Immature natural killer cell (primary cell): ENCODE results near the gene TSPO. TPM values are rescaled to one million over a fixed set of nuclear protein-coding genes. Genes with fewer than 3 reads are reported as not detected.

Source experiments
- DNase-seq, 3 donors: peaks; one replicate each; pipeline ENCODE4 v3.0.0; 2022; ENCODE audit warnings: mixed read lengths in 1 of 3
- H3K27ac Mint-ChIP-seq, 6 donors: one replicate each; pipeline ENCODE4 v1.8.0; 2020; ENCODE audit warnings: mixed read lengths in 6 of 6, mild to moderate bottlenecking in 5 of 6, inconsistent platforms in 4 of 6, moderate library complexity in 3 of 6
- H3K27me3 Mint-ChIP-seq, 3 donors: one replicate each; pipeline ENCODE4 v1.8.0; 2020 to 2021; ENCODE audit warnings: low read depth in 3 of 3, mild to moderate bottlenecking in 3 of 3, mixed read lengths in 3 of 3, moderate library complexity in 3 of 3, inconsistent platforms in 1 of 3
- H3K36me3 Mint-ChIP-seq, 3 donors: one replicate each; pipeline ENCODE4 v1.8.0; 2020; ENCODE audit warnings: mixed read lengths in 3 of 3, inconsistent platforms in 2 of 3, mild to moderate bottlenecking in 2 of 3
- H3K4me1 Mint-ChIP-seq, 2 donors: one replicate each; pipeline ENCODE4 v1.8.0; 2020; ENCODE audit warnings: inconsistent platforms in 2 of 2, mild to moderate bottlenecking in 2 of 2, mixed read lengths in 2 of 2, moderate library complexity in 1 of 2
- H3K4me3 Mint-ChIP-seq, 5 donors: one replicate each; pipeline ENCODE4 v1.8.0; 2020; ENCODE audit warnings: mild to moderate bottlenecking in 5 of 5, mixed read lengths in 5 of 5, inconsistent platforms in 3 of 5, moderate library complexity in 3 of 5
- H3K9me3 Mint-ChIP-seq, 6 donors: one replicate each; pipeline ENCODE4 v1.8.0; 2020; ENCODE audit warnings: mild to moderate bottlenecking in 6 of 6, mixed read lengths in 6 of 6, inconsistent platforms in 4 of 6, moderate library complexity in 3 of 6
- polyA plus RNA-seq, 3 donors: library from polyadenylated mRNA; unstranded; fragments of 300-500 nt; fragmentation: Illumina TruSeq; gene quantifications; one replicate each; pipeline ENCODE4 v1.2.3, GENCODE V29; 2021

Gene TSPO
- polyA plus RNA-seq, 3 donors from 2014 or later = 338 to 509 (median 463) TPM

GRCh38 chr22:43169310-43170130 lies 18.2 kb downstream of the TSPO start:
- H3K27me3 Mint-ChIP-seq = no peaks in the 10 kb centered on the region
- H3K36me3 Mint-ChIP-seq = peaks cover 0 to 7% (median 4%) of the 10 kb centered on the region in 3 donors
- H3K9me3 Mint-ChIP-seq = no peaks in the 10 kb centered on the region
- H3K4me1 Mint-ChIP-seq = peaks cover 9 to 17% of the 10 kb centered on the region in 2 donors
- no peak for DNase-seq
- no peak overlapping the region for H3K4me3 Mint-ChIP-seq
- peak overlapping the region in 1 of 6 donors; percentile 58 for H3K27ac Mint-ChIP-seq

- DNase-seq = no peak
- Mint-ChIP-seq H3K27ac (peak overlapping the region in 2 of 6 donors; percentile 43 to 58), H3K36me3 (peaks cover 0 to 7% (median 4%) of the 10 kb centered on the region in 3 donors), H3K4me3 (peak overlapping the region in 1 of 5 donors; percentile 18), H3K4me1 (peaks cover 9 to 17% of the 10 kb centered on the region in 2 donors), H3K9me3 (no peaks in the 10 kb centered on the region), H3K27me3 (no peaks in the 10 kb centered on the region)
These were observed 18.7 kb downstream of the TSPO start for GRCh38 chr22:43170131-43170480.

- no peaks in the 10 kb centered on the region for H3K9me3 Mint-ChIP-seq
- H3K4me3 Mint-ChIP-seq = peak overlapping the region in 4 of 5 donors; percentile 9 to 57 (median 14)
- peaks cover 9 to 17% of the 10 kb centered on the region in 2 donors for H3K4me1 Mint-ChIP-seq
- DNase-seq = no peak
- no peaks in the 10 kb centered on the region for H3K27me3 Mint-ChIP-seq
- peaks cover 0 to 7% (median 5%) of the 10 kb centered on the region in 3 donors for H3K36me3 Mint-ChIP-seq
- peak overlapping the region in 5 of 6 donors; percentile 29 to 68 (median 58) for H3K27ac Mint-ChIP-seq
These were observed 19.7 kb downstream of the TSPO start for GRCh38 chr22:43171019-43171491.

GRCh38 chr22:43171607-43172006 lies 20.2 kb downstream of the TSPO start:
- H3K27ac Mint-ChIP-seq = no peak overlapping the region
- no peak for DNase-seq
- no peaks in the 10 kb centered on the region for H3K27me3 Mint-ChIP-seq
- peaks cover 9 to 17% of the 10 kb centered on the region in 2 donors for H3K4me1 Mint-ChIP-seq
- no peaks in the 10 kb centered on the region for H3K9me3 Mint-ChIP-seq
- H3K4me3 Mint-ChIP-seq = peak overlapping the region in 1 of 5 donors; percentile 42
- H3K36me3 Mint-ChIP-seq = peaks cover 0 to 7% (median 7%) of the 10 kb centered on the region in 3 donors

GRCh38 chr22:43172191-43172590 lies 20.8 kb downstream of the TSPO start:
- H3K27me3 Mint-ChIP-seq = no peaks in the 10 kb centered on the region
- H3K4me3 Mint-ChIP-seq = no peak overlapping the region
- peaks cover 0 to 7% (median 7%) of the 10 kb centered on the region in 3 donors for H3K36me3 Mint-ChIP-seq
- H3K4me1 Mint-ChIP-seq = peaks cover 9 to 17% of the 10 kb centered on the region in 2 donors
- no peak overlapping the region for H3K27ac Mint-ChIP-seq
- H3K9me3 Mint-ChIP-seq = no peaks in the 10 kb centered on the region
- no peak for DNase-seq

GRCh38 chr22:43173566-43173965 lies 22.2 kb downstream of the TSPO start:
- peaks cover 9 to 17% of the 10 kb centered on the region in 2 donors for H3K4me1 Mint-ChIP-seq
- H3K36me3 Mint-ChIP-seq = peaks cover 0 to 8% (median 8%) of the 10 kb centered on the region in 3 donors
- H3K27ac Mint-ChIP-seq = no peak overlapping the region
- peaks cover 0 to 2% (median 0%) of the 10 kb centered on the region in 3 donors for H3K27me3 Mint-ChIP-seq
- no peak overlapping the region for H3K4me3 Mint-ChIP-seq
- H3K9me3 Mint-ChIP-seq = no peaks in the 10 kb centered on the region
- no peak for DNase-seq

- DNase-seq = no peak
- Mint-ChIP-seq H3K27ac (no peak overlapping the region), H3K9me3 (no peaks in the 10 kb centered on the region), H3K4me3 (no peak overlapping the region), H3K36me3 (peaks cover 0 to 11% (median 10%) of the 10 kb centered on the region in 3 donors), H3K27me3 (peaks cover 0 to 2% (median 0%) of the 10 kb centered on the region in 3 donors), H3K4me1 (peaks cover 9 to 17% of the 10 kb centered on the region in 2 donors)
These were observed 22.8 kb downstream of the TSPO start for GRCh38 chr22:43173976-43174720.

GRCh38 chr22:43174941-43175531 lies 23.7 kb downstream of the TSPO start:
- Mint-ChIP-seq H3K27me3 (peaks cover 0 to 2% (median 0%) of the 10 kb centered on the region in 3 donors), H3K36me3 (peaks cover 0 to 15% (median 10%) of the 10 kb centered on the region in 3 donors), H3K9me3 (no peaks in the 10 kb centered on the region), H3K4me3 (no peak overlapping the region), H3K4me1 (peaks cover 9 to 17% of the 10 kb centered on the region in 2 donors), H3K27ac (no peak overlapping the region)
- DNase-seq = no peak

GRCh38 chr22:43176090-43176489 lies 24.7 kb downstream of the TSPO start:
- peaks cover 0 to 18% (median 10%) of the 10 kb centered on the region in 3 donors for H3K36me3 Mint-ChIP-seq
- H3K27ac Mint-ChIP-seq = peak overlapping the region in 2 of 6 donors; percentile 29 to 46
- H3K4me1 Mint-ChIP-seq = peaks cover 2 to 6% of the 10 kb centered on the region in 2 donors
- peak; percentile 6 to 26 (median 18) for DNase-seq
- H3K4me3 Mint-ChIP-seq = no peak overlapping the region
- peaks cover 0 to 2% (median 0%) of the 10 kb centered on the region in 3 donors for H3K27me3 Mint-ChIP-seq
- no peaks in the 10 kb centered on the region for H3K9me3 Mint-ChIP-seq

- Mint-ChIP-seq H3K36me3 (peaks cover 0 to 20% (median 10%) of the 10 kb centered on the region in 3 donors), H3K4me3 (no peak overlapping the region), H3K9me3 (no peaks in the 10 kb centered on the region), H3K4me1 (no peaks in the 10 kb centered on the region), H3K27ac (no peak overlapping the region), H3K27me3 (peaks cover 0 to 2% (median 0%) of the 10 kb centered on the region in 3 donors)
- no peak for DNase-seq
These were observed 26.1 kb downstream of the TSPO start for GRCh38 chr22:43177479-43177878.

GRCh38 chr22:43179146-43179910 lies 28.0 kb downstream of the TSPO start:
- Mint-ChIP-seq H3K9me3 (no peaks in the 10 kb centered on the region), H3K27me3 (peaks cover 0 to 4% (median 0%) of the 10 kb centered on the region in 3 donors), H3K36me3 (peaks cover 0 to 14% (median 7%) of the 10 kb centered on the region in 3 donors), H3K4me3 (no peak overlapping the region), H3K27ac (no peak overlapping the region), H3K4me1 (peaks cover 0 to 2% of the 10 kb centered on the region in 2 donors)
- DNase-seq = no peak

- H3K9me3 Mint-ChIP-seq = no peaks in the 10 kb centered on the region
- H3K27ac Mint-ChIP-seq = no peak overlapping the region
- DNase-seq = no peak
- no peak overlapping the region for H3K4me3 Mint-ChIP-seq
- H3K4me1 Mint-ChIP-seq = peaks cover 0 to 4% of the 10 kb centered on the region in 2 donors
- H3K36me3 Mint-ChIP-seq = peaks cover 0 to 14% (median 7%) of the 10 kb centered on the region in 3 donors
- peaks cover 0 to 4% (median 0%) of the 10 kb centered on the region in 3 donors for H3K27me3 Mint-ChIP-seq
These were observed 28.5 kb downstream of the TSPO start for GRCh38 chr22:43179911-43180195.

GRCh38 chr22:43180670-43181069 lies 29.3 kb downstream of the TSPO start:
- no peak for DNase-seq
- Mint-ChIP-seq H3K9me3 (no peaks in the 10 kb centered on the region), H3K4me1 (peaks cover 0 to 7% of the 10 kb centered on the region in 2 donors), H3K27ac (no peak overlapping the region), H3K4me3 (no peak overlapping the region), H3K27me3 (peaks cover 0 to 4% (median 2%) of the 10 kb centered on the region in 3 donors), H3K36me3 (peaks cover 0 to 14% (median 7%) of the 10 kb centered on the region in 3 donors)
